SK-N-SH treated with all-trans-retinoic acid at 6 μM for 48 hours (cell line): ENCODE measurements around the gene MID2.

Experiments
- ARNTL ChIP-seq: fragments of 450-650 bp; formaldehyde crosslinking; IDR thresholded peaks from 2 replicates; pipeline ENCODE4 v1.5.0; 2020; ENCODE audit warnings: low read depth, mild to moderate bottlenecking, moderate library complexity, borderline replicate concordance
- ESRRG ChIP-seq: fragments of 250-450 bp; sonication (Bioruptor Pico); IDR thresholded peaks from 2 replicates; pipeline ENCODE4 v1.6.1; 2021; ENCODE audit warnings: mild to moderate bottlenecking
- PATZ1 ChIP-seq: fragments of 250-450 bp; sonication (Bioruptor Pico); IDR thresholded peaks from 2 replicates; pipeline ENCODE4 v1.8.0; 2020; ENCODE audit warnings: mild to moderate bottlenecking, moderate library complexity, borderline replicate concordance
- POU6F1 ChIP-seq: fragments of 250-450 bp; sonication (Bioruptor Pico); IDR thresholded peaks from 2 replicates; pipeline ENCODE4 v1.8.0; 2021; ENCODE audit warnings: low read depth, mild to moderate bottlenecking, moderate library complexity, borderline replicate concordance

GRCh38 chrX:107849747-107850421 is 24.2 kb downstream of the MID2 start:
- TF ChIP-seq ARNTL (CRISPR knock-in tag) (no peak), PATZ1 (no peak), ESRRG (CRISPR knock-in tag) (no peak), POU6F1 (CRISPR knock-in tag) (no peak)
